HEK293T (cell line): Measurements from ENCODE around the gene ACMSD.

ENCODE experiments used
- BHLHE40 ChIP-seq: fragments of 450-650 bp; IDR thresholded peaks from 2 replicates; pipeline ENCODE4 v1.6.1; 2016; ENCODE audit warnings: mild to moderate bottlenecking, moderate library complexity, borderline replicate concordance
- CTBP1 ChIP-seq: fragments of 450-650 bp; IDR thresholded peaks from 2 replicates; pipeline ENCODE4 v1.6.1; 2016; ENCODE audit warnings: borderline replicate concordance
- ELF4 ChIP-seq: fragments of 450-650 bp; IDR thresholded peaks from 2 replicates; pipeline ENCODE4 v1.6.1; 2017; ENCODE audit warnings: antibody characterized with exemption
- FOXA1 ChIP-seq: fragments of 450-650 bp; IDR thresholded peaks from 2 replicates; pipeline ENCODE4 v1.6.1; 2016; ENCODE audit warnings: mild to moderate bottlenecking
- FOXM1 ChIP-seq: fragments of 450-650 bp; IDR thresholded peaks from 2 replicates; pipeline ENCODE4 v1.6.1; 2017; ENCODE audit warnings: mild to moderate bottlenecking, borderline replicate concordance
- L3MBTL2 ChIP-seq: fragments of 450-650 bp; conservative IDR thresholded peaks from 2 replicates; pipeline ENCODE4 v1.6.1; 2016; ENCODE audit warnings: mild to moderate bottlenecking
- LEF1 ChIP-seq: fragments of 450-650 bp; IDR thresholded peaks from 2 replicates; pipeline ENCODE4 v1.6.1; 2017; ENCODE audit warnings: mild to moderate bottlenecking, borderline replicate concordance
- NFRKB ChIP-seq: fragments of 450-650 bp; IDR thresholded peaks from 2 replicates; pipeline ENCODE4 v1.6.1; 2016; ENCODE audit warnings: mild to moderate bottlenecking, moderate library complexity
- SP1 ChIP-seq: fragments of 450-650 bp; IDR thresholded peaks from 2 replicates; pipeline ENCODE4 v1.6.1; 2017
- SUZ12 ChIP-seq: fragments of 450-650 bp; IDR thresholded peaks from 2 replicates; pipeline ENCODE4 v1.6.1; 2016; ENCODE audit warnings: mild to moderate bottlenecking
- TARDBP ChIP-seq: fragments of 450-650 bp; IDR thresholded peaks from 2 replicates; pipeline ENCODE4 v1.6.1; 2016
- ZNF384 ChIP-seq: fragments of 450-650 bp; IDR thresholded peaks from 2 replicates; pipeline ENCODE4 v1.6.1; 2016
- TF ChIP-seq, protein P1 (sequence below): fragments of 450-650 bp; IDR thresholded peaks from 2 replicates; pipeline ENCODE4 v1.6.1; 2016

GRCh38 chr2:134866498-134867099 is 28.2 kb downstream of the ACMSD start:
- TF ChIP-seq TARDBP (no peak), NFRKB (no peak), SP1 (no peak), BHLHE40 (no peak), SUZ12 (no peak), FOXA1 (no peak), LEF1 (no peak), L3MBTL2 (no peak), FOXM1 (no peak), ELF4 (no peak), CTBP1 (no peak), ZNF384 (no peak)
- TF ChIP-seq, protein P1, sequence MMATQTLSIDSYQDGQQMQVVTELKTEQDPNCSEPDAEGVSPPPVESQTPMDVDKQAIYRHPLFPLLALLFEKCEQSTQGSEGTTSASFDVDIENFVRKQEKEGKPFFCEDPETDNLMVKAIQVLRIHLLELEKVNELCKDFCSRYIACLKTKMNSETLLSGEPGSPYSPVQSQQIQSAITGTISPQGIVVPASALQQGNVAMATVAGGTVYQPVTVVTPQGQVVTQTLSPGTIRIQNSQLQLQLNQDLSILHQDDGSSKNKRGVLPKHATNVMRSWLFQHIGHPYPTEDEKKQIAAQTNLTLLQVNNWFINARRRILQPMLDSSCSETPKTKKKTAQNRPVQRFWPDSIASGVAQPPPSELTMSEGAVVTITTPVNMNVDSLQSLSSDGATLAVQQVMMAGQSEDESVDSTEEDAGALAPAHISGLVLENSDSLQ, result no peak
